DND-41 (cell line): ENCODE data around the gene IHH.

Source experiments
- CTCF ChIP-seq: IDR thresholded peaks from 2 replicates; pipeline ENCODE4 v1.5.1; 2012; ENCODE audit warnings: borderline replicate concordance, low read length, moderate library complexity, mild to moderate bottlenecking; ENCODE audit not compliant: poor library complexity, severe bottlenecking; ENCODE audit errors: extremely low read depth
- EZH2 ChIP-seq: IDR thresholded peaks from 3 replicates; pipeline ENCODE4 v1.6.1; 2012; ENCODE audit warnings: borderline replicate concordance, low read depth, mild to moderate bottlenecking, moderate library complexity, low read length, inconsistent platforms; ENCODE audit not compliant: severe bottlenecking

DNA sequence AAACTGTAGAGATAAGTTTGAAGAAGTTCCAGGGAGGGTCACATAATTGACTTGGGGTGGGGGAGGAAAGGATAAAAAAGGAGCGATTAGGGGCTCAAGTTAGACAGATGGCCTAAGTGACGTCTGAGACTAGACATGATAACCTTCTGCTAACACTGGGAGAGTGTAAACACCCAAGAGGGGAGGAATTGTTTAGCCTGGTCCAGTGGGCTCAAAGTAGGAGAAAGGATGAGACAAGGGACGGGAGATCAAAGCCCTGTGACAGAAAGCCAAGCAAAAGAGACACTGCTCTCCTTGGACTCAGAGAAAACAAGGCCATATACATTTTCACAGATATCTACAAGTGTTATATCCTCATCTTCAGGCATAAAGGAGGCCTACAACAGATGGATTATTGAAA, 45.5 kb upstream of the IHH start:
- TF ChIP-seq CTCF (no peak), EZH2 (no peak)
